ENCODE results near the gene ABCB6. TPM values are rescaled to one million over a fixed set of nuclear protein-coding genes. Genes with fewer than 3 reads are reported as not detected.

Gene ABCB6
- total RNA-seq, 1 donor = 28.2 TPM

DNA sequence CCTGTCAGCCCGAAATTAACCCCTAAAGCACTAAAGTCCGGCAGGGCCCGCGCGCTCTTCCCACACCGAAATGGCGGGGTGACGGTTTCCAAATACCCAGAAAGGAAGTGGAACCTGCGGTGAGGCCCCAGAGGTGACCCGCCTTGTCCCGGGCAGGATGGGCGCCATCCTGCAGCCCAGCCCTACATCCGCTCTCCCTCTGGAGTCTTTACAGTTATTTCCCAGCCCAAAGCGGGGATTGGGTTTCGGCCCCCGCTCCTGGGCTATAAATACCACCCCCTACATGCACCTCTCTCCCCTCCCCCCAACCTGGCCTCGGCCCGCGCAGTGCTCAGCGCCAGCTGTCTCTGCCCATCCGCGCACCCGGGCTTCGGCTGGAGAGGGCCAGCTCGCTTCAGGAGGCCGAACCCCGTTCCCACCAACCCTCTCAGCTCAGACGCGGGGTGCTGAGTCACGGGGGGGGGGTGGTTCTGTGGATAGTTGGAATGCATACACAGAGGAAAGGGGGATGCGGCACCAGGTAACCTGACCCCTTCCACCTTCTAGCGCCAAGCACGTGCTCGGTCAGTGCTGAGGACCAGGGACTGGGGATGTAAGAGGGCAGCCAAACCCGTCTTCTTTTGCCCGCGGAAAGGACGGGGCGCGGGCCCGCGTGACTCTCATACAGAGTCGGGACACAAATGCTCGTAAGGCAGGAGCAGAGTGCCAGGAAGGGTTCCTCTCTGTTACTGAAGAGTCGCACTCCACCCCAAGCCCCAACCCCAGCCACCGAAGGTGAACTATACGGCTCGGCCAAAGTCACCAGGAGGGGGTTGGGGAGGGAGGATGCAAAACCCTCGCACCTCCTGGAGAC lies 34.4 kb upstream of the ABCB6 start, which contains the start of gene TUBA4B:
TUBA4B (plus strand) TSS at position 344 of the 853 bp plus-strand sequence; CDS start at position 509, 165 bp downstream.
- H3K4me1 ChIP-seq (ENCODE audit: insufficient read depth, low read length) = peaks cover 60% of the 10 kb centered on the region
- peak within 1 kb of the TSS; percentile 93 for H3K4me2 ChIP-seq (ENCODE audit: insufficient read depth, low read length)
- H4K20me1 ChIP-seq (ENCODE audit: insufficient read depth, low read length) = no peaks in the 10 kb centered on the region
- peak within 1 kb of the TSS; percentile 89 for H2AFZ ChIP-seq (ENCODE audit: low read length)
- H3K4me3 ChIP-seq (ENCODE audit: insufficient read depth, low read length) = peak within 1 kb of the TSS; percentile 80
- H3K9me3 ChIP-seq (ENCODE audit: low read depth, low read length) = no peaks in the 10 kb centered on the region
- H3K36me3 ChIP-seq (ENCODE audit: insufficient read depth, low read length) = peaks cover 10% of the 10 kb centered on the region
- DNase-seq (ENCODE audit: insufficient read length, low spot score, missing footprints) = peak; percentile 91
- peak within 1 kb of the TSS; percentile 52 for H3K27ac ChIP-seq (ENCODE audit: low read depth, low read length)
- TF ChIP-seq CTCF (IDR thresholded peaks at IDR 0.05; ENCODE audit: extremely low read depth, low read depth, low read length) = no peak
- H3K79me2 ChIP-seq (ENCODE audit: insufficient read depth, low read length) = no peaks in the 10 kb centered on the region
- H3K27me3 ChIP-seq (ENCODE audit: insufficient read depth, low read length) = no peaks in the 10 kb centered on the region

DNA sequence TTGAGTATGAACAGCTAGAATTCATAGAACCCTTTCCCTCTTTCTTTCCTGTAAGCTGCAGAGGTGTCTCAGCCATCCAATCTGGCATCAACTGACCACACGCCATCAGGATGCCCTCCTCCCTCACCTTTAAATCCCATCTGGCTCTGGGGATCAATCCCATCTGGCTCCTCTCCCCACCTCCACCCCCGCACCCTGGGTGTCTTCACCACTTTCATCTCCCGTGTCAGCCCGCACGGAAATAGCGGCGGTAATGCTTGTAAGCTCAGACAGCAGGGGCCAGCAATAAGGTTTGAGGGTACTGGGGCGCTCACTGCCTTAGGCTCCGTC lies 33.8 kb upstream of the ABCB6 start:
- H3K4me2 ChIP-seq (ENCODE audit: insufficient read depth, low read length) = peak overlapping the region; percentile 93
- H3K27ac ChIP-seq (ENCODE audit: low read depth, low read length) = peak overlapping the region; percentile 52
- no peaks in the 10 kb centered on the region for H3K27me3 ChIP-seq (ENCODE audit: insufficient read depth, low read length)
- DNase-seq (ENCODE audit: insufficient read length, low spot score, missing footprints) = peak; percentile 79
- TF ChIP-seq CTCF (IDR thresholded peaks at IDR 0.05; ENCODE audit: extremely low read depth, low read depth, low read length) = no peak
- peaks cover 16% of the 10 kb centered on the region for H3K36me3 ChIP-seq (ENCODE audit: insufficient read depth, low read length)
- H3K4me1 ChIP-seq (ENCODE audit: insufficient read depth, low read length) = peaks cover 60% of the 10 kb centered on the region
- peak overlapping the region; percentile 76 for H2AFZ ChIP-seq (ENCODE audit: low read length)
- H4K20me1 ChIP-seq (ENCODE audit: insufficient read depth, low read length) = no peaks in the 10 kb centered on the region
- peak overlapping the region; percentile 80 for H3K4me3 ChIP-seq (ENCODE audit: insufficient read depth, low read length)
- H3K79me2 ChIP-seq (ENCODE audit: insufficient read depth, low read length) = peaks cover 5% of the 10 kb centered on the region
- no peaks in the 10 kb centered on the region for H3K9me3 ChIP-seq (ENCODE audit: low read depth, low read length)

DNA sequence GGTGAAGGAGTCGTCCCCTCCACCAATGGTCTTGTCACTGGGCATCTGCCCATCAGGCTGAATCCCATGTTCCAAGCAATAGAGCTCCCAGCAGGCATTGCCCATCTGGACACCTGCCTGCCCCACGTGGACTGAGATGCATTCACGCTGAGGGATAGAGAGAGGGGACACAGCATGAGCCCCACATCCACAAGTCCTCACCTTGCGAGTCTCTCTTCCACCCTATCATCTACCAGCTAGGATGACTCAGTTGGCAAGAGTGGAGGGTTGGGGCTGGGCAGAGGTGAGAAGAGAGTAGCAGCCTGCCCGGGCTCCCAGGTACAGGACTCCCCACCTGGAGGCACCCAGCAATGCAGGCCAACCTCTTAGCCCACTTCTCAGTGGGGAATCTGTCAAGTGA lies 33.3 kb upstream of the ABCB6 start:
- no peak for TF ChIP-seq CTCF (IDR thresholded peaks at IDR 0.05; ENCODE audit: extremely low read depth, low read depth, low read length)
- H2AFZ ChIP-seq (ENCODE audit: low read length) = no peak overlapping the region
- H3K79me2 ChIP-seq (ENCODE audit: insufficient read depth, low read length) = peaks cover 10% of the 10 kb centered on the region
- H3K4me3 ChIP-seq (ENCODE audit: insufficient read depth, low read length) = peak overlapping the region; percentile 80
- no peaks in the 10 kb centered on the region for H3K9me3 ChIP-seq (ENCODE audit: low read depth, low read length)
- H3K27ac ChIP-seq (ENCODE audit: low read depth, low read length) = peak overlapping the region; percentile 52
- no peak for DNase-seq (ENCODE audit: insufficient read length, low spot score, missing footprints)
- H3K27me3 ChIP-seq (ENCODE audit: insufficient read depth, low read length) = no peaks in the 10 kb centered on the region
- peak overlapping the region; percentile 93 for H3K4me2 ChIP-seq (ENCODE audit: insufficient read depth, low read length)
- peaks cover 20% of the 10 kb centered on the region for H3K36me3 ChIP-seq (ENCODE audit: insufficient read depth, low read length)
- H3K4me1 ChIP-seq (ENCODE audit: insufficient read depth, low read length) = peaks cover 60% of the 10 kb centered on the region
- H4K20me1 ChIP-seq (ENCODE audit: insufficient read depth, low read length) = no peaks in the 10 kb centered on the region

DNA sequence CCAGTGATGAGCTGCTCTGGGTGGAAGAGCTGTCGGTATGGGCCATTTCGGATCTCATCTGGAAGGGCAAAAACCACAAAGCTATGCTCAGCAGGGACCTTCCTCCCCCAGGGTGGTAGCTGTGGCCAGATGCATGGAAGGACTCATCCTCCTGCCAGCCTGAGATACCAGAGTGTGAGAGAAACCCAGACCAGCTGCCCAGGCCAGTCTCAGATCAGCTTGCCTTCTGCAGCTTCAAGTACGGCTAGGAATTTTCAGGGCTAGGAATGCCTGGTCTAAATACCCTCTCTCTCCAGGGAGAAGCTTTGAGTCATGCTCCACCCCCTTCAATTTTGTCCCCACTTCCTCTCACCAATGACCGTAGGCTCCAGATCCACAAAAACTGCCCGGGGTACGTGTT lies 32.9 kb upstream of the ABCB6 start:
- no peaks in the 10 kb centered on the region for H4K20me1 ChIP-seq (ENCODE audit: insufficient read depth, low read length)
- peak; percentile 93 for DNase-seq (ENCODE audit: insufficient read length, low spot score, missing footprints)
- H3K4me1 ChIP-seq (ENCODE audit: insufficient read depth, low read length) = peaks cover 60% of the 10 kb centered on the region
- no peak for TF ChIP-seq CTCF (IDR thresholded peaks at IDR 0.05; ENCODE audit: extremely low read depth, low read depth, low read length)
- peak overlapping the region; percentile 52 for H3K27ac ChIP-seq (ENCODE audit: low read depth, low read length)
- H3K79me2 ChIP-seq (ENCODE audit: insufficient read depth, low read length) = peaks cover 14% of the 10 kb centered on the region
- peaks cover 23% of the 10 kb centered on the region for H3K36me3 ChIP-seq (ENCODE audit: insufficient read depth, low read length)
- H3K27me3 ChIP-seq (ENCODE audit: insufficient read depth, low read length) = no peaks in the 10 kb centered on the region
- H3K9me3 ChIP-seq (ENCODE audit: low read depth, low read length) = no peaks in the 10 kb centered on the region
- H3K4me2 ChIP-seq (ENCODE audit: insufficient read depth, low read length) = peak overlapping the region; percentile 93
- peak overlapping the region; percentile 80 for H3K4me3 ChIP-seq (ENCODE audit: insufficient read depth, low read length)
- H2AFZ ChIP-seq (ENCODE audit: low read length) = no peak overlapping the region
